Activated CD8-positive, alpha-beta T cell treated with anti-CD3 and anti-CD28 coated beads, Interleukin-2, amount 10 ng/mL, durations not matched to agents 7 days and 5 days (primary cell): ENCODE results near the gene ZNF771. TPM values are rescaled to one million over a fixed set of nuclear protein-coding genes. Genes with fewer than 3 reads are reported as not detected.

Experiments
- total RNA-seq, 2 experiments: library from RNA; stranded (reverse); gene quantifications; one replicate each; pipeline ENCODE4 v1.2.3, GENCODE V29; 2021

ZNF771 gene
- total RNA-seq, 2 experiments from 2014 or later: 3.3 to 3.9 TPM

Other genes starting within 250 kb of the ZNF771 start
- 1,000 to 10,000 TPM; 1,875 to 1,983 TPM for gene CORO1A, start 224.0 kb upstream of the ZNF771 start, total RNA-seq
- 100 to 1,000 TPM; 205 to 212 TPM for gene BOLA2B, start 213.9 kb upstream of the ZNF771 start, total RNA-seq
- 100 to 1,000 TPM; 115 to 123 TPM for gene SLX1A, start 213.7 kb upstream of the ZNF771 start, total RNA-seq
- 10 to 100 TPM; 28.9 to 32.8 TPM for gene SULT1A3, start 208.4 kb upstream of the ZNF771 start, total RNA-seq
- 10 to 100 TPM; 12.6 to 24.3 TPM for gene NPIPB13, start 159.1 kb upstream of the ZNF771 start, total RNA-seq
- gene CD2BP2, start 52.3 kb upstream of the ZNF771 start, total RNA-seq: 10 to 100 TPM; 62.7 to 67.5 TPM
- 10 to 100 TPM; 75.4 to 75.7 TPM for gene TBC1D10B, start 37.1 kb upstream of the ZNF771 start, total RNA-seq
- 1 to 10 TPM in 1 of 2 experiments, not detected in 1; 1.3 TPM for gene MYL11, start 32.8 kb upstream of the ZNF771 start, total RNA-seq
- gene SEPTIN1, start 25.0 kb upstream of the ZNF771 start, total RNA-seq: 100 to 1,000 TPM; 321 to 342 TPM
- gene ZNF48, start 12.2 kb upstream of the ZNF771 start, total RNA-seq: 10 to 100 TPM; 13.5 to 13.8 TPM
- gene DCTPP1, start 22.4 kb downstream of the ZNF771 start, total RNA-seq: 10 to 100 TPM; 87.3 to 92.8 TPM
- 10 to 100 TPM; 64.6 to 68.7 TPM for gene SEPHS2, start 38.3 kb downstream of the ZNF771 start, total RNA-seq
- 100 to 1,000 TPM; 458 to 471 TPM for gene ITGAL, start 65.1 kb downstream of the ZNF771 start, total RNA-seq
- 1 to 10 TPM; 6.7 to 7.0 TPM for gene ZNF768, start 119.0 kb downstream of the ZNF771 start, total RNA-seq
- gene ZNF747, start 127.3 kb downstream of the ZNF771 start, total RNA-seq: 10 to 100 TPM in 1 of 2 experiments, 1 to 10 TPM in 1; 8.9 to 10.8 TPM
- 10 to 100 TPM; 15.2 to 15.4 TPM for gene ZNF764, start 150.8 kb downstream of the ZNF771 start, total RNA-seq
- 10 to 100 TPM; 12.5 to 13.4 TPM for gene ZNF688, start 164.1 kb downstream of the ZNF771 start, total RNA-seq
- 10 to 100 TPM; 11.7 to 13.7 TPM for gene ZNF785, start 178.1 kb downstream of the ZNF771 start, total RNA-seq
- gene ZNF689, start 202.8 kb downstream of the ZNF771 start, total RNA-seq: 10 to 100 TPM; 12.0 to 13.4 TPM
- 10 to 100 TPM; 87.6 to 91.4 TPM for gene PRR14, start 243.4 kb downstream of the ZNF771 start, total RNA-seq